ENCODE measurements around the gene SHBG. TPM values are rescaled to one million over a fixed set of nuclear protein-coding genes. Genes with fewer than 3 reads are reported as not detected.

Gene SHBG
- total and polyA plus RNA-seq, 2 of the 8 experiments (the other 6 are each of a cell fraction or from before 2014, with no cell fraction given): 1.1 to 1.2 TPM

GRCh38 chr17:7582396-7583252 lies 47.3 kb upstream of the SHBG start:
- Histone ChIP-seq H3K23me2 (ENCODE audit: low read depth, low read length) (peaks cover 11% of the 10 kb centered on the region; the same call in 1 of the 2 replicates), H4K20me1 (replicated peaks in 1 of 2; ENCODE audit: control insufficient read depth in 1 of 2, insufficient read depth in 2 of 2, low read length in 2 of 2) (peaks cover 3% of the 10 kb centered on the region in 2 experiments), H3K4me2 (ENCODE audit: insufficient read depth in 1 of 2, low read depth in 2 of 2, low read length in 2 of 2) (peak overlapping the region; percentile 67), H4K91ac (replicated peaks; ENCODE audit: insufficient read length, low read length) (peak overlapping the region; percentile 98), H4K5ac (ENCODE audit: insufficient read length, low read depth, low read length) (peak overlapping the region; percentile 54), H3K23ac (ENCODE audit: insufficient read length) (no peak overlapping the region), H3K9me3 (ENCODE audit: insufficient read depth in 2 of 2, low read depth in 1 of 2, low read length in 1 of 2) (no peaks in the 10 kb centered on the region), H3K18ac (ENCODE audit: extremely low read depth, low read length) (peak overlapping the region; percentile 97), H3K9ac (replicated peaks in 1 of 4; ENCODE audit: extremely low read depth in 1 of 4, low read depth in 3 of 4, low read length in 3 of 4) (peak overlapping the region in 3 of 4 experiments; percentile 33 to 98 (median 84); a peak in 5 of 7 replicates), H3K27me3 (replicated peaks in 1 of 4; ENCODE audit: control insufficient read depth in 3 of 4, extremely low read depth in 1 of 4, insufficient read depth in 3 of 4, low read length in 3 of 4) (no peaks in the 10 kb centered on the region), H2BK15ac (ENCODE audit: low read length) (peak overlapping the region; percentile 88), H3K56ac (replicated peaks; ENCODE audit: insufficient read length, low read depth, low read length) (peak overlapping the region; percentile 97), H3K79me1 (ENCODE audit: low read depth, low read length) (peaks cover 4% of the 10 kb centered on the region; the same call in 1 of the 2 replicates), H2AFZ (ENCODE audit: low read length) (no peak overlapping the region), H3K4ac (replicated peaks; ENCODE audit: insufficient read length, low read depth, low read length) (peak overlapping the region; percentile 86), H3K27ac (ENCODE audit: low read depth, low read length) (peak overlapping the region; percentile 98; the same call in 1 of the 2 replicates), H2AK5ac (ENCODE audit: low read depth, low read length) (peak overlapping the region; percentile 92), H2BK12ac (ENCODE audit: low read depth, low read length) (peak overlapping the region; percentile 93), H3K79me2 (ENCODE audit: control insufficient read depth in 1 of 2, insufficient read depth in 2 of 2, low read length in 2 of 2) (no peaks in the 10 kb centered on the region), H4K8ac (ENCODE audit: extremely low read depth, insufficient read depth, low read length) (peak overlapping the region; percentile 99), H3K4me3 (ENCODE audit: extremely low read depth in 1 of 4, insufficient read depth in 2 of 4, low read depth in 3 of 4, low read length in 4 of 4) (peak overlapping the region; percentile 47 to 95 (median 70); a peak in 5 of 8 replicates), H3K4me1 (replicated peaks in 1 of 4; ENCODE audit: control insufficient read depth in 3 of 4, insufficient read depth in 4 of 4, low read length in 3 of 4) (peaks cover 0 to 16% (median 4%) of the 10 kb centered on the region in 4 experiments; a peak in 5 of 7 replicates), H2BK20ac (ENCODE audit: low read length) (no peak overlapping the region), H2BK5ac (ENCODE audit: low read depth, low read length) (peak overlapping the region; percentile 99), H3K14ac (ENCODE audit: insufficient read length) (no peak overlapping the region), H2BK120ac (replicated peaks; ENCODE audit: low read depth, low read length) (peak overlapping the region; percentile 52), H3K36me3 (ENCODE audit: control insufficient read depth in 2 of 4, insufficient read depth in 4 of 4, low read length in 3 of 4) (peaks cover 5 to 23% (median 11%) of the 10 kb centered on the region in 4 experiments)
- ChIA-PET POLR2A (ENCODE audit: partially characterized antibody) (interaction anchor here (0.7 to 37.5 kb wide), 16 partner anchors 0 to 321 kb away, joined by 3 to 1144 read pairs (median 6); partner anchors contain the start of genes ATP1B2, CD68, FXR2 and MPDU1), CTCF (ENCODE audit: partially characterized antibody) (interaction anchor here (0.7 to 2.0 kb wide), 6 partner anchors 8 to 761 kb away, joined by 3 to 8 read pairs (median 5); partner anchors contain the start of genes SENP3 and TP53)
- DNase-seq (ENCODE audit: low read depth in 1 of 2, low spot score in 2 of 2) (peak in 1 of 2 experiments; percentile 51), FAIRE-seq (no peak)
- WGBS, 2 experiments (ENCODE audit: extremely low coverage in 1 of 2, insufficient coverage in 1 of 2, insufficient read length in 1 of 2, insufficient replicate concordance in 2 of 2, low coverage in 1 of 2, low lambda C conversion rate in 2 of 2, missing lambda C conversion rate in 1 of 2): 91% methylated on average over 31 of the region's 36 CpGs; no CpG with 5 or more reads in 1 of the 2 experiments
- TF ChIP-seq SRF (IDR thresholded peaks at IDR 0.05; ENCODE audit: low read depth, low read length) (no peak), CTCF (IDR thresholded peaks at IDR 0.05; ENCODE audit: control extremely low read depth in 1 of 3, insufficient read depth in 1 of 3, low read depth in 1 of 3, low read length in 3 of 3) (peak in 1 of 3 experiments; percentile 2; a peak in 1 of 4 replicates), MAX (IDR thresholded peaks at IDR 0.05) (peak; percentile 80; the same call in 1 of the 2 replicates), KDM1A (IDR thresholded peaks at IDR 0.05; ENCODE audit: borderline replicate concordance, low read length) (no peak), PHF8 (conservative IDR thresholded peaks at IDR 0.05; ENCODE audit: low read depth, low read length) (no peak), NRF1 (IDR thresholded peaks at IDR 0.05; ENCODE audit: low read depth, low read length) (no peak), CHD1 (IDR thresholded peaks at IDR 0.05; ENCODE audit: low read depth, low read length) (no peak)
